ENCODE results near the gene TMEM63C.

The TMEM63C gene

GRCh38 chr14:77205566-77205965, 24.0 kb downstream of the TMEM63C start:
- H3K9me3 ChIP-seq: no peaks in the 10 kb centered on the region
- H3K4me1 ChIP-seq (ENCODE audit: control insufficient read depth in 1 of 2, insufficient read depth in 1 of 2, low read depth in 1 of 2, low read length in 1 of 2): no peaks in the 10 kb centered on the region
- TF ChIP-seq, protein P1, sequence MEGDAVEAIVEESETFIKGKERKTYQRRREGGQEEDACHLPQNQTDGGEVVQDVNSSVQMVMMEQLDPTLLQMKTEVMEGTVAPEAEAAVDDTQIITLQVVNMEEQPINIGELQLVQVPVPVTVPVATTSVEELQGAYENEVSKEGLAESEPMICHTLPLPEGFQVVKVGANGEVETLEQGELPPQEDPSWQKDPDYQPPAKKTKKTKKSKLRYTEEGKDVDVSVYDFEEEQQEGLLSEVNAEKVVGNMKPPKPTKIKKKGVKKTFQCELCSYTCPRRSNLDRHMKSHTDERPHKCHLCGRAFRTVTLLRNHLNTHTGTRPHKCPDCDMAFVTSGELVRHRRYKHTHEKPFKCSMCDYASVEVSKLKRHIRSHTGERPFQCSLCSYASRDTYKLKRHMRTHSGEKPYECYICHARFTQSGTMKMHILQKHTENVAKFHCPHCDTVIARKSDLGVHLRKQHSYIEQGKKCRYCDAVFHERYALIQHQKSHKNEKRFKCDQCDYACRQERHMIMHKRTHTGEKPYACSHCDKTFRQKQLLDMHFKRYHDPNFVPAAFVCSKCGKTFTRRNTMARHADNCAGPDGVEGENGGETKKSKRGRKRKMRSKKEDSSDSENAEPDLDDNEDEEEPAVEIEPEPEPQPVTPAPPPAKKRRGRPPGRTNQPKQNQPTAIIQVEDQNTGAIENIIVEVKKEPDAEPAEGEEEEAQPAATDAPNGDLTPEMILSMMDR (IDR thresholded peaks at IDR 0.05): no peak
- peaks cover 7% of the 10 kb centered on the region for H3K27me3 ChIP-seq
- H3K36me3 ChIP-seq: no peaks in the 10 kb centered on the region
- no peak overlapping the region for H3K4me3 ChIP-seq (ENCODE audit: low read depth in 1 of 2, low read length in 1 of 2)
- H3K27ac ChIP-seq: no peak overlapping the region

- Histone ChIP-seq H3K36me3 (no peaks in the 10 kb centered on the region), H3K27me3 (peaks cover 7% of the 10 kb centered on the region), H3K4me3 (ENCODE audit: low read depth in 1 of 2, low read length in 1 of 2) (no peak overlapping the region), H3K9me3 (no peaks in the 10 kb centered on the region), H3K27ac (no peak overlapping the region), H3K4me1 (ENCODE audit: control insufficient read depth in 1 of 2, insufficient read depth in 1 of 2, low read depth in 1 of 2, low read length in 1 of 2) (no peaks in the 10 kb centered on the region)
- TF ChIP-seq, protein P1 (IDR thresholded peaks at IDR 0.05): no peak
Measured at GRCh38 chr14:77206261-77206824, 24.7 kb downstream of the TMEM63C start.

DNA sequence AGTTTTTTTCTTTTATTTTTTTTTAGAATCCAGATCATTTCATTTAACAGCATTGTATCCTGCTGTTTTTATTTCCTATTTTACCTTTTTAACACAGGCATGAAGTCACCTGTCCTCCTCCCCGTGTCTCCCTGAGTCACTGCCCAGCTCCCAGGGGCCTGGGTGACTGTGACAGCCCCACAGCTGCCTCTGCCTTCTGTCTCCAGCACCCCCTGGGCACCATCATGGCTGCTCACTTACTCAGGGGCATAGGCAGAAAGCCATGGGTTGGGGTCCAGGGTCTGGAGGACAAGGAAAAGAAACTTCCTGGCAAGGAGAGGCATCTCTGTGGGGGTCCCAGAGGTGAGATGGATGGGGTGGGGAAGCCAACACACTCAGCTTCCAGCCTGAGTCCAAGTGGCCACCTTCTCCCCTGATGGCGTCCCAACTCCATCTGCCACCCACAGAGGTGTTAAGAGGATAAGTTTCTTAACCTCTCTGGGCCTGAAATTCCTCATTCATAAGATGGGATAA, 25.3 kb downstream of the TMEM63C start:
- Histone ChIP-seq H3K9me3 (no peaks in the 10 kb centered on the region), H3K27ac (no peak overlapping the region), H3K4me1 (ENCODE audit: control insufficient read depth in 1 of 2, insufficient read depth in 1 of 2, low read depth in 1 of 2, low read length in 1 of 2) (no peaks in the 10 kb centered on the region), H3K4me3 (ENCODE audit: low read depth in 1 of 2, low read length in 1 of 2) (no peak overlapping the region), H3K27me3 (peaks cover 7% of the 10 kb centered on the region), H3K36me3 (no peaks in the 10 kb centered on the region)
- TF ChIP-seq, protein P1 (IDR thresholded peaks at IDR 0.05): no peak

- TF ChIP-seq, protein P1 (IDR thresholded peaks at IDR 0.05): no peak
- no peak overlapping the region for H3K27ac ChIP-seq
- H3K4me1 ChIP-seq (ENCODE audit: control insufficient read depth in 1 of 2, insufficient read depth in 1 of 2, low read depth in 1 of 2, low read length in 1 of 2): no peaks in the 10 kb centered on the region
- no peak overlapping the region for H3K4me3 ChIP-seq (ENCODE audit: low read depth in 1 of 2, low read length in 1 of 2)
- H3K27me3 ChIP-seq: peaks cover 12% of the 10 kb centered on the region
- no peaks in the 10 kb centered on the region for H3K36me3 ChIP-seq
- no peaks in the 10 kb centered on the region for H3K9me3 ChIP-seq
Measured at GRCh38 chr14:77208291-77208978, 26.8 kb downstream of the TMEM63C start.

DNA sequence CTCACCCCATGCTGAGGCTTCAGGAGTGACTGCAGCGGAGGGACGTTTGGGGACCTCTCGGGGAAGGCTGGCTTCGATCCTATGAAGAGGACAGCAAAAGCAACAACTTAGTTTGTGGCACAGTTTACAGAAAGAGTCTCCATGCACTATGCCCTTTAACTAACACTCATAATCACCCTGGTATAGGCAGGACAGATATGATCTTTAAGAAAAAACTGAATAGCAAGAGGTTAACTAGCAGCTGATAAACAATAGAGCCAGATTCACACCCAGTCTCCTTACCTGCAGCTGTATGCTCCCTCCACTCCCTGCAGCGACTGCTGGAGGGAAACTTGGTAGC, 27.4 kb downstream of the TMEM63C start:
- Histone ChIP-seq H3K4me1 (ENCODE audit: control insufficient read depth in 1 of 2, insufficient read depth in 1 of 2, low read depth in 1 of 2, low read length in 1 of 2) (no peaks in the 10 kb centered on the region), H3K4me3 (ENCODE audit: low read depth in 1 of 2, low read length in 1 of 2) (no peak overlapping the region), H3K27ac (no peak overlapping the region), H3K9me3 (no peaks in the 10 kb centered on the region), H3K27me3 (peaks cover 7% of the 10 kb centered on the region), H3K36me3 (no peaks in the 10 kb centered on the region)
- TF ChIP-seq, protein P1 (IDR thresholded peaks at IDR 0.05): no peak
